Measurements from ENCODE around the gene CTNND2. TPM values are rescaled to one million over a fixed set of nuclear protein-coding genes. Genes with fewer than 3 reads are reported as not detected.

Gene CTNND2
- total and polyA plus RNA-seq, 3 donors from 2014 or later: 9.1 to 17.2 (median 11.3) TPM

- Histone ChIP-seq H3K27ac (no peak overlapping the region), H3K9me3 (no peaks in the 10 kb centered on the region), H3K4me3 (no peak overlapping the region), H3K36me3 (ENCODE audit: low read depth, missing control alignments) (no peaks in the 10 kb centered on the region), H3K27me3 (no peaks in the 10 kb centered on the region), H3K4me1 (no peaks in the 10 kb centered on the region)
- DNase-seq: no peak
- TF ChIP-seq, protein P1, sequence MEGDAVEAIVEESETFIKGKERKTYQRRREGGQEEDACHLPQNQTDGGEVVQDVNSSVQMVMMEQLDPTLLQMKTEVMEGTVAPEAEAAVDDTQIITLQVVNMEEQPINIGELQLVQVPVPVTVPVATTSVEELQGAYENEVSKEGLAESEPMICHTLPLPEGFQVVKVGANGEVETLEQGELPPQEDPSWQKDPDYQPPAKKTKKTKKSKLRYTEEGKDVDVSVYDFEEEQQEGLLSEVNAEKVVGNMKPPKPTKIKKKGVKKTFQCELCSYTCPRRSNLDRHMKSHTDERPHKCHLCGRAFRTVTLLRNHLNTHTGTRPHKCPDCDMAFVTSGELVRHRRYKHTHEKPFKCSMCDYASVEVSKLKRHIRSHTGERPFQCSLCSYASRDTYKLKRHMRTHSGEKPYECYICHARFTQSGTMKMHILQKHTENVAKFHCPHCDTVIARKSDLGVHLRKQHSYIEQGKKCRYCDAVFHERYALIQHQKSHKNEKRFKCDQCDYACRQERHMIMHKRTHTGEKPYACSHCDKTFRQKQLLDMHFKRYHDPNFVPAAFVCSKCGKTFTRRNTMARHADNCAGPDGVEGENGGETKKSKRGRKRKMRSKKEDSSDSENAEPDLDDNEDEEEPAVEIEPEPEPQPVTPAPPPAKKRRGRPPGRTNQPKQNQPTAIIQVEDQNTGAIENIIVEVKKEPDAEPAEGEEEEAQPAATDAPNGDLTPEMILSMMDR (IDR thresholded peaks at IDR 0.05): no peak
- TF ChIP-seq POLR2A (IDR thresholded peaks at IDR 0.05): no peak
- WGBS, 2 donors: 92 to 95% methylated on average over 3 of the region's 3 CpGs
- intact Hi-C loops (cut with DNase I; ENCODE audit: low total_unique reads): no loop called here
These were observed 569.8 kb downstream of the CTNND2 start for GRCh38 chr5:11334404-11334803.

- no peak for DNase-seq
- no peak overlapping the region for H3K27ac ChIP-seq
- no peaks in the 10 kb centered on the region for H3K27me3 ChIP-seq
- no peak overlapping the region for H3K4me3 ChIP-seq
- H3K9me3 ChIP-seq: no peaks in the 10 kb centered on the region
- TF ChIP-seq, protein P1 (IDR thresholded peaks at IDR 0.05): no peak
- TF ChIP-seq POLR2A (IDR thresholded peaks at IDR 0.05): no peak
- WGBS, 2 donors: 72 to 77% methylated on average over 5 of the region's 5 CpGs
- H3K4me1 ChIP-seq: no peaks in the 10 kb centered on the region
- H3K36me3 ChIP-seq (ENCODE audit: low read depth, missing control alignments): no peaks in the 10 kb centered on the region
- intact Hi-C loops (cut with DNase I; ENCODE audit: low total_unique reads): no loop called here
These were observed 574.6 kb downstream of the CTNND2 start for GRCh38 chr5:11329679-11330078.

DNA sequence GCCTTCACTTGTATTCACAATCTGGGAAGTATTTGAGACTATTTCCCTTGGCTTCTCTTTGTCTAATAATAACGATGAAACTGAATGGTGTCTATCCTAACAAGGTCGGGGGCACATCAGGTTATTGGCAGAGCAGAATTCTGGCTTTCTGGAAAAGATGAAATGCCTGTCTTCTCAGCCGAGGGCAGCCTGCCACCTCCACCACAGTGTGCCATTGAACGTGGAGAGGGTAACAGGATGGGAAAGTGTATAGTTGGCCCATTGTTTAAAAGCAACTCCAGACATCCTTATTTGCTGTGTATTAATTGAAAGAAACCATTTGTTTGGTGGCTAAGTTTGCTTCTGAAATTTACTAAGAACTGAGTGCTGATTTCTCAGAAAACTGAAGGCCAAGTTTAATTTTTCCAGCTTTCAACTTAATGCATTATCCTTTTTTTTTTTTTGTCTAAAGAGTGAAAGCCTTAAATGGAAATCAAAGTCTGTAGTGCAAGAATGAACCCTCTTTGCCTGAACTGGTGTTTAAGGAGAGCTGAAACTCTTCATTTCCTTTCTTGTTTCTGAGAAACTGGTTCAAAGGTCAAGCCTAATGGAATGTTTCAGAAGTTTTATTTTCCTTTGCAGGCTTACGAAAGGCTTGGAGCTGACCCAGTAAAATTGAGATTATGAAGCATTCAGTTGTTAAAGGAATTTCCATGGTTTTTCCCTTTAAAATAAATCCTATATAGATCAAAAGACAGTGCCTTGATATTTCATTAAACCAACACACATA lies 579.5 kb downstream of the CTNND2 start:
- Histone ChIP-seq H3K27ac (peak overlapping the region in 1 of 2 donors; percentile 57), H3K36me3 (ENCODE audit: low read depth, missing control alignments) (no peaks in the 10 kb centered on the region), H3K4me1 (no peaks in the 10 kb centered on the region), H3K27me3 (no peaks in the 10 kb centered on the region), H3K9me3 (no peaks in the 10 kb centered on the region), H3K4me3 (no peak overlapping the region)
- no peak for TF ChIP-seq POLR2A (IDR thresholded peaks at IDR 0.05)
- TF ChIP-seq, protein P1 (IDR thresholded peaks at IDR 0.05): no peak
- intact Hi-C loops (cut with DNase I; ENCODE audit: low total_unique reads): no loop called here
- DNase-seq: no peak
- 39 to 46% methylated on average over 5 of the region's 5 CpGs for WGBS, 2 donors

- Histone ChIP-seq H3K9me3 (no peaks in the 10 kb centered on the region), H3K27ac (no peak overlapping the region), H3K4me3 (no peak overlapping the region), H3K4me1 (no peaks in the 10 kb centered on the region), H3K36me3 (ENCODE audit: low read depth, missing control alignments) (no peaks in the 10 kb centered on the region), H3K27me3 (no peaks in the 10 kb centered on the region)
- no peak for DNase-seq
- intact Hi-C loops (cut with DNase I; ENCODE audit: low total_unique reads): no loop called here
- TF ChIP-seq, protein P1 (IDR thresholded peaks at IDR 0.05): no peak
- no peak for TF ChIP-seq POLR2A (IDR thresholded peaks at IDR 0.05)
- 84 to 89% methylated on average over 4 of the region's 4 CpGs for WGBS, 2 donors
These were observed 580.5 kb downstream of the CTNND2 start for GRCh38 chr5:11323761-11324160.

- H3K27me3 ChIP-seq: no peaks in the 10 kb centered on the region
- H3K4me3 ChIP-seq: no peak overlapping the region
- no peaks in the 10 kb centered on the region for H3K36me3 ChIP-seq (ENCODE audit: low read depth, missing control alignments)
- H3K4me1 ChIP-seq: no peaks in the 10 kb centered on the region
- H3K27ac ChIP-seq: no peak overlapping the region
- no peak for TF ChIP-seq POLR2A (IDR thresholded peaks at IDR 0.05)
- TF ChIP-seq, protein P1 (IDR thresholded peaks at IDR 0.05): no peak
- H3K9me3 ChIP-seq: no peaks in the 10 kb centered on the region
- WGBS, 2 donors: 79 to 83% methylated on average over 2 of the region's 2 CpGs
- DNase-seq: no peak
- intact Hi-C loops (cut with DNase I; ENCODE audit: low total_unique reads): no loop called here
These were observed 582.1 kb downstream of the CTNND2 start for GRCh38 chr5:11322133-11322532.
